HEK293 (cell line): ENCODE measurements around the gene AXL.

ENCODE experiments used
- GLIS2 ChIP-seq: fragments of 450-650 bp; formaldehyde crosslinking; IDR thresholded peaks from 2 replicates; pipeline ENCODE4 v1.5.1; 2016; ENCODE audit warnings: missing biosample characterization, missing genetic modification characterization
- HOXC10 ChIP-seq: sonication (generic); formaldehyde crosslinking; IDR thresholded peaks from 2 replicates; pipeline ENCODE4 v1.8.1; 2023; ENCODE audit warnings: mild to moderate bottlenecking, missing genetic modification reagents
- KLF8 ChIP-seq: fragments of 450-650 bp; formaldehyde crosslinking; IDR thresholded peaks from 2 replicates; pipeline ENCODE4 v1.5.1; 2016; ENCODE audit warnings: missing biosample characterization, missing genetic modification characterization
- MEIS1 ChIP-seq: sonication (generic); formaldehyde crosslinking; IDR thresholded peaks from 2 replicates; pipeline ENCODE4 v1.8.1; 2022; ENCODE audit warnings: missing genetic modification reagents, mild to moderate bottlenecking, borderline replicate concordance
- PRDM4 ChIP-seq: fragments of 450-650 bp; formaldehyde crosslinking; IDR thresholded peaks from 2 replicates; pipeline ENCODE4 v1.5.1; 2017; ENCODE audit warnings: missing biosample characterization, missing genetic modification characterization
- SCRT1 ChIP-seq: fragments of 450-650 bp; formaldehyde crosslinking; IDR thresholded peaks from 2 replicates; pipeline ENCODE4 v1.5.1; 2016; ENCODE audit warnings: missing biosample characterization, missing genetic modification characterization, borderline replicate concordance
- ZBTB11 ChIP-seq: fragments of 450-650 bp; formaldehyde crosslinking; conservative IDR thresholded peaks from 2 replicates; pipeline ENCODE4 v1.5.1; 2016; ENCODE audit warnings: low read depth, missing biosample characterization, missing genetic modification characterization
- ZFP41 ChIP-seq: fragments of 450-650 bp; formaldehyde crosslinking; IDR thresholded peaks from 2 replicates; pipeline ENCODE4 v1.5.1; 2016; ENCODE audit warnings: missing biosample characterization, missing genetic modification characterization, borderline replicate concordance
- ZFP69B ChIP-seq: fragments of 450-650 bp; formaldehyde crosslinking; IDR thresholded peaks from 2 replicates; pipeline ENCODE4 v1.5.1; 2016; ENCODE audit warnings: missing biosample characterization, missing genetic modification characterization
- ZNF10 ChIP-seq: fragments of 450-650 bp; formaldehyde crosslinking; IDR thresholded peaks from 2 replicates; pipeline ENCODE4 v1.5.1; 2017; ENCODE audit warnings: missing biosample characterization, missing genetic modification characterization
- ZNF133 ChIP-seq: fragments of 450-650 bp; formaldehyde crosslinking; IDR thresholded peaks from 2 replicates; pipeline ENCODE4 v1.5.1; 2016; ENCODE audit warnings: missing biosample characterization, missing genetic modification characterization
- ZNF24 ChIP-seq: fragments of 450-650 bp; formaldehyde crosslinking; IDR thresholded peaks from 2 replicates; pipeline ENCODE4 v1.5.1; 2016; ENCODE audit warnings: missing biosample characterization, missing genetic modification characterization
- ZNF280D ChIP-seq: fragments of 450-650 bp; formaldehyde crosslinking; IDR thresholded peaks from 2 replicates; pipeline ENCODE4 v1.5.1; 2016; ENCODE audit warnings: missing biosample characterization, missing genetic modification characterization
- ZNF510 ChIP-seq: fragments of 450-650 bp; formaldehyde crosslinking; IDR thresholded peaks from 2 replicates; pipeline ENCODE4 v1.5.1; 2018; ENCODE audit warnings: mild to moderate bottlenecking, missing genetic modification characterization, missing biosample characterization; ENCODE audit not compliant: insufficient replicate concordance
- ZNF521 ChIP-seq: fragments of 450-650 bp; formaldehyde crosslinking; IDR thresholded peaks from 2 replicates; pipeline ENCODE4 v1.5.1; 2017; ENCODE audit warnings: missing biosample characterization, mild to moderate bottlenecking, missing genetic modification characterization
- ZNF580 ChIP-seq: fragments of 450-650 bp; formaldehyde crosslinking; IDR thresholded peaks from 2 replicates; pipeline ENCODE4 v1.5.1; 2016; ENCODE audit warnings: missing biosample characterization, missing genetic modification characterization
- ZNF610 ChIP-seq: fragments of 450-650 bp; formaldehyde crosslinking; IDR thresholded peaks from 2 replicates; pipeline ENCODE4 v1.5.1; 2016; ENCODE audit warnings: missing biosample characterization, missing genetic modification characterization, borderline replicate concordance
- ZNF639 ChIP-seq: fragments of 450-650 bp; formaldehyde crosslinking; IDR thresholded peaks from 2 replicates; pipeline ENCODE4 v1.5.1; 2016; ENCODE audit warnings: missing biosample characterization, missing genetic modification characterization
- ZNF645 ChIP-seq: fragments of 450-650 bp; formaldehyde crosslinking; IDR thresholded peaks from 2 replicates; pipeline ENCODE4; 2016; ENCODE audit warnings: missing biosample characterization, missing genetic modification characterization
- ZNF664 ChIP-seq: fragments of 450-650 bp; formaldehyde crosslinking; IDR thresholded peaks from 2 replicates; pipeline ENCODE4 v1.5.1; 2016; ENCODE audit warnings: missing biosample characterization, missing genetic modification characterization
- ZNF692 ChIP-seq: fragments of 450-650 bp; formaldehyde crosslinking; IDR thresholded peaks from 2 replicates; pipeline ENCODE4 v1.5.1; 2016; ENCODE audit warnings: missing biosample characterization, missing genetic modification characterization
- ZNF704 ChIP-seq: fragments of 450-650 bp; formaldehyde crosslinking; IDR thresholded peaks from 2 replicates; pipeline ENCODE4 v1.5.1; 2016; ENCODE audit warnings: missing biosample characterization, missing genetic modification characterization
- ZNF76 ChIP-seq: fragments of 450-650 bp; formaldehyde crosslinking; IDR thresholded peaks from 2 replicates; pipeline ENCODE4; 2016; ENCODE audit warnings: low read depth, missing biosample characterization, missing genetic modification characterization, borderline replicate concordance
- ZNF792 ChIP-seq: fragments of 450-650 bp; formaldehyde crosslinking; IDR thresholded peaks from 2 replicates; pipeline ENCODE4 v1.5.1; 2016; ENCODE audit warnings: missing biosample characterization, missing genetic modification characterization

AXL gene

GRCh38 chr19:41263850-41264580 is 45.0 kb downstream of the AXL start, which contains the start of gene HNRNPUL1 (continued):
- TF ChIP-seq ZNF280D (tag by site-specific recombination) (peak; percentile 83; the same call in 1 of the 2 replicates), ZNF610 (tag by site-specific recombination) (peak; percentile 70; the same call in 1 of the 2 replicates), ZNF24 (peak; percentile 88), ZNF792 (tag by site-specific recombination) (peak; percentile 68; the same call in 1 of the 2 replicates), ZNF580 (peak; percentile 86), ZNF692 (tag by site-specific recombination) (peak; percentile 99), ZNF521 (tag by site-specific recombination) (no peak), ZFP41 (tag by site-specific recombination) (no peak), ZNF133 (tag by site-specific recombination) (no peak), MEIS1 (CRISPR knock-in tag) (no peak), SCRT1 (no peak), ZNF664 (0 out of 2 replicates have a peak, but pooled peaks have one; percentile 29), PRDM4 (tag by site-specific recombination) (peak; percentile 63), ZNF639 (tag by site-specific recombination) (peak; percentile 91), HOXC10 (CRISPR knock-in tag) (0 out of 2 replicates have a peak, but pooled peaks have one; percentile 54), ZNF10 (peak; percentile 53; the same call in 1 of the 2 replicates), ZNF645 (tag by site-specific recombination) (0 out of 2 replicates have a peak, but pooled peaks have one; percentile 85), GLIS2 (tag by site-specific recombination) (peak; percentile 98), KLF8 (tag by site-specific recombination) (peak; percentile 94), ZFP69B (tag by site-specific recombination) (peak; percentile 99), ZNF704 (tag by site-specific recombination) (no peak), ZNF76 (tag by site-specific recombination) (peak; percentile 79), ZNF510 (no peak), ZBTB11 (tag by site-specific recombination) (peak; percentile 39)
